ENCODE measurements around the gene WDR46. TPM values are rescaled to one million over a fixed set of nuclear protein-coding genes. Genes with fewer than 3 reads are reported as not detected.
A peak's percentile ranks its signal among the peaks of the same experiment; 100 is the strongest.

Gene WDR46, protein sequence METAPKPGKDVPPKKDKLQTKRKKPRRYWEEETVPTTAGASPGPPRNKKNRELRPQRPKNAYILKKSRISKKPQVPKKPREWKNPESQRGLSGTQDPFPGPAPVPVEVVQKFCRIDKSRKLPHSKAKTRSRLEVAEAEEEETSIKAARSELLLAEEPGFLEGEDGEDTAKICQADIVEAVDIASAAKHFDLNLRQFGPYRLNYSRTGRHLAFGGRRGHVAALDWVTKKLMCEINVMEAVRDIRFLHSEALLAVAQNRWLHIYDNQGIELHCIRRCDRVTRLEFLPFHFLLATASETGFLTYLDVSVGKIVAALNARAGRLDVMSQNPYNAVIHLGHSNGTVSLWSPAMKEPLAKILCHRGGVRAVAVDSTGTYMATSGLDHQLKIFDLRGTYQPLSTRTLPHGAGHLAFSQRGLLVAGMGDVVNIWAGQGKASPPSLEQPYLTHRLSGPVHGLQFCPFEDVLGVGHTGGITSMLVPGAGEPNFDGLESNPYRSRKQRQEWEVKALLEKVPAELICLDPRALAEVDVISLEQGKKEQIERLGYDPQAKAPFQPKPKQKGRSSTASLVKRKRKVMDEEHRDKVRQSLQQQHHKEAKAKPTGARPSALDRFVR
- 10 to 100 TPM; 71.0 to 89.9 (median 74.6) TPM for total RNA-seq (2021; fragmentation: NEBNext Ultra II Directional; extraction: Animal tissue kit (Norgen Biotek cat#: 25700))
- long read RNA-seq, transcript WDR46-231 (15 exons, 2,358 nt) = major isoform, 105 of 130 reads
- long read RNA-seq, partial matches to known transcripts = 15 of 130 reads
- long read RNA-seq, other reads (novel, unspliced or antisense) = 10 of 130 reads

DNA sequence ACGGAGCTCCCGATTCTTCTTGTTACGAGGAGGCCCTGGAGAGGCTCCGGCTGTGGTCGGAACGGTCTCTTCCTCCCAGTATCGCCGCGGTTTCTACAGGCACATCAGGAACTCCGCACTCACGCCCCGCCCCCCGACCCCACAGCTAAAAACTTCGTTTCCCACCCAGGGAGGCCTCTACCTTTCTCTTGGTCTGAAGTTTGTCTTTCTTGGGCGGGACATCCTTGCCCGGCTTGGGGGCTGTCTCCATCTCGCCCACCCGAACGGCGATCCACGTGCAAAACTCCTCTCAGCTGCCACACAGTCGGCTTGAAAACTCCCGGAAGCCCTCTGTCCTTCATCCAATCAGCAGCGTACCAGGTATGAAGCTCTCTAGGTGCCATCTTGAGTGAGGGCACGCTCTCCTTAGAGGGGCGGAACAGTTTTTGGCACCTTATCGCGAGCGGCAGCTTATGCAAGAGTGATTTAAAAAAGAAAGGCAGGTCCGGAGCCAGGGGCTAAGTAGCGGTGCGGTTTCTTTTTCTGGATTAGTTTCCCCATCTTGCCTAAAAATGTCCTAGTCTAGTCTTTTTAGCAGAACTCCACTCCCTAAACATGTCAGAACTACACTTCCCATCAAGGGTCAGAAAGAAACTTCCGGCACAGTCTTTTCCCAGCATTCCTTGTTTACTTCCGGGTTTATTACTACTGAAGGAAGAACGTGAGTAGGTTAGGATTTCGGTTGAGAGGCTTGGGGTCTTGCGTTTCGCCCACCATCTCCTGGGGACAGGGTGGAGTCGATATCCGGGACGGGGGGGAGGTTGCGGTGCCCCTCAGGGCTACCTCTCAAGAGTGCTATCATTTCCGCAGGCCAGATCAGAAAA is at the start of gene WDR46, which contains the start of gene PFDN6:
Gene WDR46, minus strand, starts transcription at position 319 of the 863 bp plus-strand sequence. Its CDS starts 69 bp downstream, at position 250.
Gene PFDN6, plus strand, starts transcription at position 681 of the 863 bp plus-strand sequence. CDS start 256 bp downstream, outside the sequence.
- H3K4me1 Mint-ChIP-seq (ENCODE audit: low read depth) = peaks cover 42% of the 10 kb centered on the region
- H3K9me3 Mint-ChIP-seq = no peaks in the 10 kb centered on the region
- peak within 1 kb of the TSS; percentile 82 for H3K27ac Mint-ChIP-seq
- H3K4me3 Mint-ChIP-seq = peak within 1 kb of the TSS; percentile 94
- no peaks in the 10 kb centered on the region; the same call in 1 of the 2 replicates for H3K27me3 Mint-ChIP-seq (ENCODE audit: insufficient read depth)
- DNase-seq = peak; percentile 85
- peaks cover 46% of the 10 kb centered on the region for H3K36me3 Mint-ChIP-seq (ENCODE audit: low read depth)
- TF ChIP-seq, protein P1, sequence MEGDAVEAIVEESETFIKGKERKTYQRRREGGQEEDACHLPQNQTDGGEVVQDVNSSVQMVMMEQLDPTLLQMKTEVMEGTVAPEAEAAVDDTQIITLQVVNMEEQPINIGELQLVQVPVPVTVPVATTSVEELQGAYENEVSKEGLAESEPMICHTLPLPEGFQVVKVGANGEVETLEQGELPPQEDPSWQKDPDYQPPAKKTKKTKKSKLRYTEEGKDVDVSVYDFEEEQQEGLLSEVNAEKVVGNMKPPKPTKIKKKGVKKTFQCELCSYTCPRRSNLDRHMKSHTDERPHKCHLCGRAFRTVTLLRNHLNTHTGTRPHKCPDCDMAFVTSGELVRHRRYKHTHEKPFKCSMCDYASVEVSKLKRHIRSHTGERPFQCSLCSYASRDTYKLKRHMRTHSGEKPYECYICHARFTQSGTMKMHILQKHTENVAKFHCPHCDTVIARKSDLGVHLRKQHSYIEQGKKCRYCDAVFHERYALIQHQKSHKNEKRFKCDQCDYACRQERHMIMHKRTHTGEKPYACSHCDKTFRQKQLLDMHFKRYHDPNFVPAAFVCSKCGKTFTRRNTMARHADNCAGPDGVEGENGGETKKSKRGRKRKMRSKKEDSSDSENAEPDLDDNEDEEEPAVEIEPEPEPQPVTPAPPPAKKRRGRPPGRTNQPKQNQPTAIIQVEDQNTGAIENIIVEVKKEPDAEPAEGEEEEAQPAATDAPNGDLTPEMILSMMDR (IDR thresholded peaks at IDR 0.05) = no peak

DNA sequence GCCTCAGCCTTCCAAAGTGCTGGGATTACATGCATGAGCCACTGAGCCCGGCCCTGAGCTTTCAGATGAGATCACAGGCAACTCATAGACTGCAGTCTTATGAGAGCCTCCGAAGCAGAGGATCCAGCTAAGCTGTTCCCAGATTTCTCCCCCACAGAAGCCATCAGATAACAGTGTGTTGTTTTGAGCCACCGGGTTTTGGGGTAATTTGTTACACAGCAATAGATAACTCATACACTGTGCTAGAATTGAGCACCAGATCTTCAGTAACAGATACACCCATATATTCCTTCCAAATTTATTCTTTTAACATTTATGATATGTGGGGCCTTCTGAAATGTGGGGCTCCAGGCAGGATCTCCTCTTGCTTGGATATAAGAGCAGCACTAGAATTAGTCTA is 47.5 kb upstream of the WDR46 start:
- Mint-ChIP-seq H3K27me3 (ENCODE audit: insufficient read depth) (peaks cover 30% of the 10 kb centered on the region), H3K4me3 (no peak overlapping the region), H3K9me3 (no peaks in the 10 kb centered on the region), H3K36me3 (ENCODE audit: low read depth) (no peaks in the 10 kb centered on the region), H3K27ac (no peak overlapping the region), H3K4me1 (ENCODE audit: low read depth) (no peaks in the 10 kb centered on the region)
- TF ChIP-seq, protein P1 (IDR thresholded peaks at IDR 0.05) = no peak
- DNase-seq = no peak

DNA sequence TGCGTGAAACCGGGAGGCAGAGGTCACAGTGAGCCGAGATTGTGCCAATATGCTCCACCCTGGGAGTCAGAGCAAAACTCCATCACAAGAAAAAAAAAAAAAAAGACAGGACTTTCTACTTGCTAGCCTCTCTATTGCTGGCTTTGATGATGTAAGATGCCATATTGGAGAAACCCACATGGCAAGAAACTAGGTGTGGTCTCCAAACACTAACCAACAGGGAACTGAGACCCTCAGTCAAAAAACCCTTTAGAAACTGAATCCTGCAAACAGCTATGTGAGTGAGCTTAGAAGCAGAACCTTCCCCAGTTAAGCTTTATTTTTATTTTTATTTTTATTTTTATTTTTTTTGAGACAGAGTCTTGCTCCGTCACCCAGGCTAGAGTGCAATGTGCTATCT is 46.9 kb upstream of the WDR46 start:
- TF ChIP-seq, protein P1 (IDR thresholded peaks at IDR 0.05) = no peak
- H3K36me3 Mint-ChIP-seq (ENCODE audit: low read depth) = no peaks in the 10 kb centered on the region
- H3K27ac Mint-ChIP-seq = no peak overlapping the region
- H3K4me1 Mint-ChIP-seq (ENCODE audit: low read depth) = no peaks in the 10 kb centered on the region
- DNase-seq = no peak
- no peak overlapping the region for H3K4me3 Mint-ChIP-seq
- H3K27me3 Mint-ChIP-seq (ENCODE audit: insufficient read depth) = peaks cover 30% of the 10 kb centered on the region
- H3K9me3 Mint-ChIP-seq = no peaks in the 10 kb centered on the region

DNA sequence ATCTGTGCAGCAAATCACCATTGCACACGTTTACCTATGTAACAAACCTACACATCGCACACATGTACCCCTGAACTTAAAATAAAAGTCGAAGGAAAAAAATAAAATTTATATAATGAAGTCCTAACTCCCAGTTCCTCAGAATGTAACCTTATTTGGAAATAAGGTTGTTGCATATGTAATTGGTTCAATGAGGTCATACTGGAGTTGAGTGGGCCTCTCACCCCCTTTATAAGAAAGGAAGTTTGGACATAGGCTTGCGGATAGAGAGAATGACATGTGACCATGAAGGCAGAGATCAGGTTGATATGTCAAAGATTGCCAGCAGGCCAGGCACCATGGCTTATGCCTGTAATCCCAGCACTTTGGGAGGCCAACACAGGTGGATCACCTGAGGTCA is 44.6 kb upstream of the WDR46 start:
- TF ChIP-seq, protein P1 (IDR thresholded peaks at IDR 0.05) = no peak
- H3K27me3 Mint-ChIP-seq (ENCODE audit: insufficient read depth) = peaks cover 33% of the 10 kb centered on the region
- H3K4me3 Mint-ChIP-seq = no peak overlapping the region
- no peaks in the 10 kb centered on the region for H3K9me3 Mint-ChIP-seq
- no peaks in the 10 kb centered on the region for H3K4me1 Mint-ChIP-seq (ENCODE audit: low read depth)
- H3K27ac Mint-ChIP-seq = no peak overlapping the region
- no peak for DNase-seq
- H3K36me3 Mint-ChIP-seq (ENCODE audit: low read depth) = no peaks in the 10 kb centered on the region

DNA sequence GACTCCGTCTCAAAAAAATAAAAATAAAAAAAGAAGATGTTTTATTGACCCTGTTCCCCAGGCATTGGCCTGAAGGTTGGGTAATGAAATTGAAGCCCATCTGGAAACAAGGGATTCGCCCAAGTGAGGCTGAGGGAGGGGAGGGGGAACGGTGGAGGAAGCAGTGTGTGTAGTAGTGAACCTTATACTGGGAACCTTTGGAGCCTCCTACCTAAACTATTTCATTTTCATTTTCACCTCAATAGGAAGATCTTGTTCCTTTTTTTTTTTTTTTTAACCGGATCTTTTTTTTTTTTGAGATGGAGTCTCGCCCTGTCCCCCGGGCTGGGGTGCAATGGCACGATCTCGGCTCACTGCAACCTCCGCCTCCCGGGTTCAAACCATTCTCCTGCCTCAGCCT is 41.7 kb upstream of the WDR46 start:
- TF ChIP-seq, protein P1 (IDR thresholded peaks at IDR 0.05) = no peak
- no peak overlapping the region for H3K27ac Mint-ChIP-seq
- H3K36me3 Mint-ChIP-seq (ENCODE audit: low read depth) = no peaks in the 10 kb centered on the region
- H3K4me3 Mint-ChIP-seq = no peak overlapping the region
- no peaks in the 10 kb centered on the region for H3K4me1 Mint-ChIP-seq (ENCODE audit: low read depth)
- peaks cover 19% of the 10 kb centered on the region for H3K27me3 Mint-ChIP-seq (ENCODE audit: insufficient read depth)
- no peaks in the 10 kb centered on the region for H3K9me3 Mint-ChIP-seq
- DNase-seq = no peak

All from HFFc6 (cell line).